Body of pancreas (tissue), 4 donors: ENCODE results near the gene C15orf39. TPM values are rescaled to one million over a fixed set of nuclear protein-coding genes. Genes with fewer than 3 reads are reported as not detected.
"Not testable (repeated sequence)": the region's sequence is repeated elsewhere in the genome, so short reads cannot be mapped to it uniquely, and the experiment has no call there.

ENCODE experiments used
- ATAC-seq: fragments of 150-250 bp; one replicate; pipeline ENCODE4 v1.9.1; 2016
- DNase-seq, 4 donors: peaks; one replicate each; pipeline ENCODE4 v3.0.0-alpha.2; 2019
- H3K27ac ChIP-seq, 4 donors: fragments of 200-600 bp; sonication (generic); 1 replicate in 3 of 4; 2 replicates in 1 of 4; pipeline versions ENCODE4 v1.5.1 to v1.6.1; 2016 to 2019; ENCODE audit warnings: mild to moderate bottlenecking in 1 of 4, mixed read lengths in 1 of 4, moderate library complexity in 1 of 4
- H3K27me3 ChIP-seq, 2 donors: fragments of 200-600 bp; sonication (generic); one replicate each; pipeline ENCODE4 v1.6.0; 2016; ENCODE audit warnings: mild to moderate bottlenecking in 1 of 2
- H3K36me3 ChIP-seq, 2 donors: fragments of 200-600 bp; sonication (generic); replicated peaks in 1 of 2; 2 replicates each; pipeline ENCODE4 v1.5.1; 2016; ENCODE audit warnings: low read depth in 2 of 2; ENCODE audit not compliant: insufficient read depth in 1 of 2
- H3K4me1 ChIP-seq: fragments of 200-600 bp; sonication (generic); one replicate; pipeline ENCODE4 v1.6.0; 2016
- H3K4me3 ChIP-seq, 2 donors: fragments of 200-600 bp; sonication (generic); 1 replicate in 1 of 2; 2 replicates in 1 of 2; pipeline ENCODE4 v1.5.1; 2016 to 2019
- H3K9me3 ChIP-seq, 3 donors: fragments of 200-600 bp; sonication (generic); 1 replicate in 2 of 3; 2 replicates in 1 of 3; pipeline ENCODE4 v1.5.1; 2016
- CTCF ChIP-seq, 7 experiments: fragments of 450-650 bp in 4 of 7; fragments of 200-600 bp in 3 of 7; sonication (generic) in 3 of 7; IDR thresholded peaks; one replicate each; pipeline ENCODE4 v1.5.1; 2016 to 2019; ENCODE audit warnings: antibody characterized with exemption in 7 of 7
- POLR2A ChIP-seq, 3 donors: fragments of 450-650 bp; IDR thresholded peaks; one replicate each; pipeline ENCODE4 v1.6.1; 2016; ENCODE audit warnings: antibody characterized with exemption in 3 of 3, mild to moderate bottlenecking in 2 of 3
- WGBS, 2 donors: methylation state at CpG; one replicate each; pipeline ENCODE4 v1.1.5; 2017; 5-methylcytosine and 5-hydroxymethylcytosine counted together
- intact Hi-C: fragments of 100-400 bp; cut with DNase I; formaldehyde crosslinking; loops from one replicate; pipeline ENCODE4 v1.15.1; 2023
- total RNA-seq, 2 donors: library from RNA; depleted of rRNA; stranded (reverse); fragments of >200 nt; gene quantifications; one replicate each; pipeline ENCODE4 v1.1.0, GENCODE V29; 2016

C15orf39 gene
- total RNA-seq, 2 donors from 2014 or later = 12.5 to 30.3 TPM

GRCh38 chr15:75161106-75161916, 40.4 kb upstream of the C15orf39 start:
- no peak for DNase-seq
- Histone ChIP-seq H3K9me3 (no peaks in the 10 kb centered on the region), H3K4me3 (no peak overlapping the region), H3K4me1 (peaks cover 16% of the 10 kb centered on the region), H3K27me3 (no peaks in the 10 kb centered on the region), H3K27ac (no peak overlapping the region), H3K36me3 (no peaks in the 10 kb centered on the region)
- ATAC-seq = no peak
- no peak for TF ChIP-seq CTCF (IDR thresholded peaks at IDR 0.05)
- no peak for TF ChIP-seq POLR2A (IDR thresholded peaks at IDR 0.05)
- 79 to 81% methylated on average over 5 of the region's 5 CpGs for WGBS, 2 donors
- intact Hi-C loops = no loop called here

- no peak for TF ChIP-seq POLR2A (IDR thresholded peaks at IDR 0.05)
- no peak for TF ChIP-seq CTCF (IDR thresholded peaks at IDR 0.05)
- no peak overlapping the region for H3K27ac ChIP-seq
- no peak overlapping the region for H3K4me3 ChIP-seq
- H3K27me3 ChIP-seq = no peaks in the 10 kb centered on the region
- intact Hi-C loops = no loop called here
- peaks cover 14% of the 10 kb centered on the region for H3K4me1 ChIP-seq
- 62 to 73% methylated on average over 4 of the region's 4 CpGs for WGBS, 2 donors
- ATAC-seq (no peak), DNase-seq (peak in 1 of 4 donors; percentile 40)
- H3K9me3 ChIP-seq = no peaks in the 10 kb centered on the region
- no peaks in the 10 kb centered on the region for H3K36me3 ChIP-seq
Observed at GRCh38 chr15:75161917-75162414, 39.7 kb upstream of the C15orf39 start.

GRCh38 chr15:75163150-75163564, 38.5 kb upstream of the C15orf39 start:
- Histone ChIP-seq H3K4me3 (no peak overlapping the region), H3K4me1 (peaks cover 8% of the 10 kb centered on the region), H3K27me3 (no peaks in the 10 kb centered on the region), H3K9me3 (no peaks in the 10 kb centered on the region), H3K27ac (no peak overlapping the region), H3K36me3 (no peaks in the 10 kb centered on the region)
- intact Hi-C loops = no loop called here
- WGBS, 2 donors = 78 to 94% methylated on average over 3 of the region's 3 CpGs
- DNase-seq = no peak
- ATAC-seq = no peak
- TF ChIP-seq CTCF (IDR thresholded peaks at IDR 0.05) (no peak), POLR2A (IDR thresholded peaks at IDR 0.05) (no peak)

GRCh38 chr15:75164625-75165350, 36.9 kb upstream of the C15orf39 start:
- no peak for ATAC-seq
- intact Hi-C loops = no loop called here
- Histone ChIP-seq H3K4me1 (no peaks in the 10 kb centered on the region), H3K9me3 (no peaks in the 10 kb centered on the region), H3K4me3 (no peak overlapping the region), H3K27me3 (no peaks in the 10 kb centered on the region), H3K27ac (no peak overlapping the region), H3K36me3 (no peaks in the 10 kb centered on the region)
- 69 to 75% methylated on average over 4 of the region's 4 CpGs for WGBS, 2 donors
- no peak for DNase-seq
- TF ChIP-seq POLR2A (IDR thresholded peaks at IDR 0.05) (no peak), CTCF (IDR thresholded peaks at IDR 0.05) (no peak)

GRCh38 chr15:75166489-75167063, 35.1 kb upstream of the C15orf39 start:
- H3K36me3 ChIP-seq, ATAC-seq, intact Hi-C loops: not testable (repeated sequence)

More at GRCh38 chr15:75166489-75167063, 35.1 kb upstream of the C15orf39 start:
- H3K27me3 ChIP-seq, H3K27ac ChIP-seq, H3K9me3 ChIP-seq, H3K4me3 ChIP-seq, DNase-seq, H3K4me1 ChIP-seq: not testable (repeated sequence)
- WGBS, 2 donors = 71 to 74% methylated on average over 8 of the region's 8 CpGs
